Measurements from ENCODE around the gene NDUFA7.
A peak's percentile ranks its signal among the peaks of the same experiment; 100 is the strongest.
"Not testable (repeated sequence)": the region's sequence is repeated elsewhere in the genome, so short reads cannot be mapped to it uniquely, and the experiment has no call there.

Gene NDUFA7

DNA sequence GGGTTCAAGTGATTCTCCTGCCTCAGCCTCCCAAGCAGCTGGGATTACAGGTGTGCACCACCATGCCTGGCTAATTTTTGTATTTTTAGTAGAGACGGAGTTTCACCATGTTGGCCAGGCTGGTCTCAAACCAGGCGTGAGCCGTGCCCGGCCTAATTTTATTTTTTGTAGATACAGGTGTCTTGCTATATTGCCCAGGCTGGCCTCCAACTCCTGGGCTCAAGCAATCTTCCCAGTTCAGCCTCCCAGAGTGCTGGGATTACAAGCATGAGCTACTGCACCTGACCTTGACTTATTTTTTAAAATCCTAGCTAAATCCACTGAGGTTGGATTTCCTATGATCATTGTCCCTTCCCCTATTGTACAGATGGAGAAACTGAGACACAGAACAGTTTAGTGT is 20.3 kb upstream of the NDUFA7 start:
- not testable (repeated sequence) for DNase-seq

DNA sequence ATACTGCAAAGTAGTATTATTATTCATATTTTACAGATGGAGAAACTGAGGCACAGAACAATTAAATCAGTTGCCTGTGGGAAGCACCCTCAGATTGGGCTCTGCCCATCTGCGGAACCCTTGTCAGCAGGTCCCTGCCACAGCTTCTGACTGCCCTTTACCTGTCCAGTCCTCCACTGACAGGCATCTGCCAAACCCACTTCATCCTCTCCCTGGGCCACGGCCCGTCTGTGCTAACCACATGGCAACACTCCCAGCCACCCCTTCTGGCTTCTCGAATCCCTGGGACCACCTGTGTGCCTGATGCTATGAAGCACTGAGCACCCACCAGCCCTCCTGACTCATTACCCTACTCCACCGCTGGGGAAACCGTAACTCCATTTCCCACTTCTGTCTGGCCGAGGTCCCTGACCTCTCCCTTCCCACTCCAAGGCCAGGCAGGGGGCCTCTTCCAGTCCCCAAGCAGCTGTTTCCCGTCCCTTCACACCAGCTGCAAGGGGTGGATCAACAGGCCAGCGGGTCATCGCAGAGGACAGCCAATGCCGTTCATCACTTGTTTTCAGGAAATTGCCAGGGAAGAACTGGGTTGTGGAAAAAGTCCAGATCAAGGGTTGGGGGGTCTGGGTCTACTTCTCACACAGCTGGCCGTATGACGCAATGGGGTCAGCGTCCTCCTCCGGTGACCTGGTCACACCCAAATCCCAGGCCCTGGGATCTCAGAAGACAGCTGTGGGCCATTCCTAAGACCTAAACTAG is 19.3 kb upstream of the NDUFA7 start:
- no peak for DNase-seq

DNA sequence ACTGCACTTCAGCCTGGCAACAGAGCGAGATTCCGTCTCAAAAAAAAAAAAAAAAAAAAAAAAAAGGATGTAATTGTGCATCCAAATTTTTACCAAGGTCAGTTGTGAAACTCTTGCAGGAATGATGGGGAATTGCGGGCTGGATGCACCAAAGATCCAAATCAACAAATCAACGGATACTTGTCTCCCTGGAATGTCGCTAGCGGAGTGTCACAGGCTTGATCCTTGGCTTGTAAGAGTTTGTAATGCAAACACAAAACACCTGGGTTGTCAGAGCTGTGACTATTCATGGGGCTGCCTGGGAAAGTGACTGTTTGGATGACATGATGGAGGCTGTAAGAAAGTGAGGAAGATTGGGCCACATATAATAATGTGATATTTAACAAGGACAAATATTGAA is 17.7 kb upstream of the NDUFA7 start:
- DNase-seq = no peak

DNA sequence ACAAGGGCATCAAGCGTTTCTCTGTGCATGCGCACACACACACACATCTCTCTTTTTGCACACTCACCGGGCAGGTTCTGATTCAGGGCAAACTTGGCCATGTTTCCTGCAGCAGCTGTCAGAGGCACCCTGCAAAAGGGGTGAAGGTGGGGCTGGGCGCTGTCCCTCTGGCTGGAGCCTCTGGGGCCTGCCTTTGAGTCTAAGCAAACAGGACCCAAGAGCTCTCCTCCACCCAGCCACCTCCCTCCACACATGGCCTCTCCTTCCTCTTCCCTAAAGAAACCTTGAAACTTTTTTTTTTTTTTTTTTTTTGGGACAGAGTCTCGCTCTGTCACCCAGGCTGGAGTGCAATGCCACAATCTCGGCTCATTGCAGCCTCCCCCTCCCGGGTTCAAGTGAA is 16.6 kb upstream of the NDUFA7 start:
- no peak for DNase-seq

DNA sequence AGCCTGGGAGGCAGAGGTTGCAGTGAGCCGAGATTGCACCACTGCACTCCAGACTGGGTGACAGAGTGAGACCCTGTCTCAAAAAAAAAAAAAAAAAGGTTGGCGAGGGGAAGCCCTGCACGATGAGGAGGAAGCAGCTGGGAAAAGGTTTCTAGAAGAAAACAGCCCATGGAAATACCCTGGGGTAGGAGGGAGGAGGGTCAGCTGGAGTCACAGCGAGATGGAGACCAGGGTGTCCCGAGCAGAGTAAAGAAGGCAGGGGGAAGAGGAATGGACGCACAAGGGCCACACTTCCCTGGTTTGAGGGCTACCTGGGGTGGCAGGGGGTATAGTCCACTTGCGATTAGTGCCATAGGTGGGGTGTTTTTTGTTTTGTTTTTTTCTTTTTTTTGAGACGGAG is 15.5 kb upstream of the NDUFA7 start:
- DNase-seq = no peak

DNA sequence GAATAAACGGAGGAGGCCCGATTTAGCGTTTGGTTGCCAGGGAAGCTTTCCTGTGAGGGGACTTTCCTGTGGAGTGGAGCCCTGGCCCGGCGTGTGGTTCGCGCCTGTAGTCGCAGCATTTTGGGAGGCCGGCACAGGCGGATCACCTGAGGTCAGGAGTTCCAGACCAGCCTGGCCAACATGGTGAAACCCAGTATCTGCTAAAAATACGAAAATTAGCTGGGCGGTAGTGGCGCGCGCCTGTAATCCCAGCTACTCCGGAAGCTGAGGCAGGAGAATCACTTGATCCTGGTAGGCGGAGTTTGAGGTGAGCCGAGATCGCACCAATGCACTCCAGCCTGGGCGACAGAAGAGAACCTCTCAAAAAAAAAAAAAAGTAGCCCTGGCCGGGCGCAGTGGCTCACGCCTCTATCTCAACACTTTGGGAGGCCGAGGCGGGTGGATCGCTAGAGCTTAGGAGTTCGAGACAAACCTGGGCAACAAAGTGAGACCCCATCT is 14.9 kb upstream of the NDUFA7 start:
- no peak for DNase-seq

DNA sequence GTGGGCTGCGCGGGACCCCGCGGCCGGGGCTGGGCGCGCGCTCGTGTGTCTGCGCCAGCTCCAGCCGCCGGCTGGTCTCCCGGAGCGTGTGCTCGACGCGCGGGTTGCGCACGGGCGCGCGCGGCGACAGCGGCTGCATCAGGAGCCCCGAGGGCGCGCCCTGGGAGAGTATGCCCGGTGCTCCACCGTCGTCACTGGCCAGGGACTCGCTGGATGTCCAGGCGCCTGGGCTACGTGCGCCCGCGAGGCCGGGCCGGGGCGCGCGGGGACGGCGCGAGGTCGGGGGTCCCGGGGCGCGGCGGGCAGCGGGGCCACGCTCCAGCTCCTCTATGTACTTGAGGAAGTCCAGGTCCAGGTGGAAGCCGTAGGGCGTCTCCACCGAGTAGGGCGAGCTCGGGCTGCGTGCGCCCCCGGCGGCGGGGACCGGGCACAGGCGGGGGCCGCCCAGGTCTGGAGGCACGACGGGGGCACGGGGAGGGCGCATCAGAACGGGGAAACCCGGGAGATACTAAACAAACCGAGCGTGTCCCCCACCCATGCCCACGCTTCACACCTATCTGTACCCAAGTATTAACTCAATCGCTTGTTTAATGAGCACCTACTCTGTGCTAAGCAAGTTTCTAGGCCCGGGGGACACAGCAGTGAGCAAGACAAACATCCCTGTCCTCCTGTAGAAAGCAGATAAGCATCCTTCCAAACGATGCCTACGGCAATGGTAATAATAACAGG is 14.3 kb upstream of the NDUFA7 start:
- DNase-seq = no peak

DNA sequence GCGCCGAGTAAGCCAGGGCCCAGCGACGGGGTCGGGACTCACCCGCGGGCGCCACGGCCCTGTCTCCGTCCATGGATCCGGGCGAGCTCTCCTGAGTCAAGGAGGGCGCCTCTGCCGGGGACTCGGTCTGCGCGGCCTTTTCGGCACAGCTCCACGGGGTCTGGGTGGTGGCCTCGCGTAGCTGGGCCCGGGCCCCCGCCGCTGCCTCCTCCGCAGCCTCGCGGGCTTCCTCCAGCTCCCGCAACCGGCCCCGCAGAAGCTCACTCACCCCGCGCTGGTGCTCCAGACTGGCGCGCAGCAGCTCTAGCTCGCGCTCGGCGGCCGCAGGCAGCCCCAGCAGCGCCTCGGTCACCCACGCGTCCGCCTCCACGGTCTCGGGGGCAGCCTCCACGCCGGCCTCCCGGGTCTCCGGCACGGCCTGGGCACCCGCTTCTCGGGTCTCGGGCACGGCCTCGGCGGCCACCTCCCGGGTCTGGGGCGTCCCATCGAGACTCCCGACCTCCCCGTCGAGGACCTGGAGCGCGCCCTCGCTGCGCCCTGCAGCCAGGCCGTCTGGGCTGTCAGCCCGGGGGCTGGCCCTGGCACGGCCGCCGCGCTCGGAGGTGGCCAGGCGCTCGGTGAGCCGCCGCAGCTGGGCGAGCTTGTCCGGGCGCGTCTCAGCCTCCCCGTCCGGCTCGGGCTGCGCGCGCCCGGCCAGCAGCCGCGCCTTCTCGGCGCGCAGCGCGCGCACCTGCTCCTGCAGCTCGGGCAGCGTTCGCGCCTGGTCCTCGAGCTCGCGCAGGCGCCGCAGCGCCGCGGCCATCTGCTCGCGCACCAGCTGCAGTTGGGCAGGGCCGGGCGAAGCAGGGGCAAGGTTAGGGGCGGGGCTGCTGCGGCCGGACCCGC is 13.5 kb upstream of the NDUFA7 start:
- no peak for DNase-seq

DNA sequence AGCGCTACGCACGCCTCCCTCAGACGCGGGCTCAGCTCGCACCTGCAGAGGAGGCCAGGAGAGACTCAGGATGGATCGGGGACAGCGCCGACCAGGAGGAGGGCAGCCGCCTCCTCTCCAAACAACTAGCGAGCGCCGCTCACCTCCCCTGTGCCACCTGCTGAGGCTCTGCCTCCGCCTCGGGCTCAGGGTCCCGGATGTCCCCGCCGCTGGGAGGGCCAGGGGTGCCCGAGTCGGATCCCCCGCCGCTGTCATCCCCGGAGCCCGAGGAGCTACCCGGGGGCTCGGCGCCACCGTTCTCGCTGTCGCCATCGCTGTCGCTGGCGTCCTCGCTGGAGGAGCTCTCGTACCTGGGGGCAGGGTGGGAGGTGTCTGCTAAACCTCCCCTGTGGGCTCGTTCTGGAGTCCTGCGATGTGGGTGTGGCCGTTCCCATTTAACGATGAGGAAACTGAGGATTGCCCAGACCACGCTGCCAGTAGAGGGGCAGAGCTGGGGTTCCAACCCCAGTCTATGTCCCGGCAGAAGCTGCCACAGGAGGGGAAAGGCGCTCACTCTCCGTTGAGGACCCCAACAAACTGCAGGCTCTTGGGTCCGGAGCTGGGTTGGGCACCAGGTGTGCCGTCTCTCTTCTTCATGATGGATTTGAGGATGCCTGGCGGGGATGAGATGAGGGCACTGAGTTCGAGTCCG is 12.7 kb upstream of the NDUFA7 start:
- DNase-seq = no peak

DNA sequence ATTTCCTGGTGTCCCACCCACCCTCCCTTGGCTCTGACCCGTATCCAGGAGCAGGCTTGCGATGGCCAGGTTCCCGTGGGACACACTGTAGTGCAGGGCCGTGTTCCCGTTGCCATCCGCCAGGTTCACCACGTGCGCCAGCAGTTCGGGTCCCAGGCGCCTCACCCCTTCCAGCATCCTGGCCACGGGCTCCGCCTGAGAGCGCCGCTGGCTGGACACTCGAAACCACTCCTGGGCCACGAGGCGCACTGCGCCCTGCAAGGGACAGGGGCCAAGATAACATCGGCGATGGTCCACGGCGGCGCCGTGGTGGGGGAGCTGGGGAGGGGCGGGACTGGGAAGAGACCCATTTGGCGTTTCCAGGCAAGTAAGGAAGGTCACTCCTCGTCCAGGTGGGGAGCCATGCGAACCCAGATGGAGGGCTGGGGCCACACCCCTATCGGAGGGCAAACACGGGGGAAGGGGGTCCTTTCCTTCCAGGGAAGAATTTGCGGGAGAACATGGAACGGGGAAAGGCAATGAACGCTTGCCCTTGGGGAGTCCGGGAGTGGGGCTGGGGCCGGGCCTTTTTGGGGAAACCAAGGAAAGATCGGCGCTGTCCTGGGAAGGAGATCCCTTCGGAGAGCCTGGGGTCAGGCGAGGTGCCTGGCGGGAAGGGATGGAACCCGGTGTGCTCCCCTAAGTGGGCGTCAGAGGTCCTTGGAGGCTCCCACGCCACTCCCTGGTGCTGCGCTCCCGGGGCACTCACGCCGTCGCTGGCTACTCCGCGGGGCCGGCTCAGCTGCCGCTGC is 12.0 kb upstream of the NDUFA7 start:
- DNase-seq = no peak

DNA sequence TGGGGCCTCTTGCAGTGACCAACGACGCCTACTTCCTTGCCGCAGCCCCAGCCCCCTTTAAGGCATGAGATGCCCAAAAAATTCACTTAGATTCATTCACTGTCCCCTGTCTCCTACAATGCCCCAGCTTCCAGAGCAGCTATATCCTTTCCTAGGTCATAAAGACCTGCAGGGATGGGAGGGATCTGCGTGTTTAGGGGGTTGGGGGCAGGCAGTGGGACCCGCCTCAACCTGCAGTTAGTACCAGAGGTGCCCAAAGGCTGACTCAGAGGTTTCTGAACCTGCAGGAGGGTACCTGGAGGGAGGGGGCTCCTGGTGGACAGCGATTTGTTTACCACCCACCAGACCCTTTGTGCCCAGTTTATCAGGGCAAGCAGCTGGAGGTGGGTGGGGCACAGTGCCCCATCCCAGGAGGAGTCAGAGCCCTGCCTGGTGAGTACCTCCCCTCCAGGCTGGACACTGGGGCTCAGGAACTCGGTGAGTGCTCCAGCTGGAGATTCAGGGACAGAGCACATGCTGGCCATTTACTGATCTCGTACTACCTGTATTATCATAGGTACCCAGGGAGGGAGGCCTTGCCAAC is 10.2 kb upstream of the NDUFA7 start:
- DNase-seq = no peak

DNA sequence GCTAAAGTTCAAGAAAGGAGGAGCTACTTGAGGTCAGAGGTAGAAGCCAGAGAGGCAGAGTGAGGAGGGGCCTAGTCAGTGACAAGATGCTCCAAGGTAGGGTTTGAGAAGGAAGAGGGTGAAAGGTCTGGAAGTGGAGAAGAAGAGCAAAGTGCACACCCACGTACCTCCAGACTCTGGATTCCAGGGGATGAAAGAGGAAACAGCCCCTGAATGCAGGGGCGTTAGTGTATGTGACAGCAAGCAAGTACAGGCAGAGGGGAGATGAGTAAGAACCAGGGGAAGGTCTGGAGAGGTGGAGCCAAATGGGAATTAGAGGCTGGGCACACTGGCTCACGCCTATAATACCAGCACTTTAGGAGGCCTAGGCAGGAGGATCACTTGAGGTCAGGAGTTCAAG is 8.8 kb upstream of the NDUFA7 start:
- no peak for DNase-seq

DNA sequence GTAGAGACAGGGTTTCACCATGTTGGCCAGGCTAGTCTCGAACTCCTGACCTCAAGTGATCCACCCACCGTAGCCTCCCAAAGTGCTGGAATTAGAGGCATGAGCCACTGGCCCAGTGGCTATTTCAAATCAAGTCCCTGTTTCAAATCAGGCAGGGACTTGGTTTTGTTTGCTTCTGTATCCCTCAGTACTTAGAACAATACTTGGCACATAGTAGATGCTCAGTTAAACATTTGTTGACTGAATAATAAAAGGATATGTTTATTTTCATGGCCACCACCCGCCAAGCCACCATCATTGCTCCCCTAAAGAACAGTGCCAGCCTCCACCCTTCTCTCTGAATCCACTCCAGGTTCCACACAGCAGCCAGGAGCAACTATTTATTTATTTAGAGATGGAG is 4.3 kb upstream of the NDUFA7 start:
- no peak for DNase-seq

DNA sequence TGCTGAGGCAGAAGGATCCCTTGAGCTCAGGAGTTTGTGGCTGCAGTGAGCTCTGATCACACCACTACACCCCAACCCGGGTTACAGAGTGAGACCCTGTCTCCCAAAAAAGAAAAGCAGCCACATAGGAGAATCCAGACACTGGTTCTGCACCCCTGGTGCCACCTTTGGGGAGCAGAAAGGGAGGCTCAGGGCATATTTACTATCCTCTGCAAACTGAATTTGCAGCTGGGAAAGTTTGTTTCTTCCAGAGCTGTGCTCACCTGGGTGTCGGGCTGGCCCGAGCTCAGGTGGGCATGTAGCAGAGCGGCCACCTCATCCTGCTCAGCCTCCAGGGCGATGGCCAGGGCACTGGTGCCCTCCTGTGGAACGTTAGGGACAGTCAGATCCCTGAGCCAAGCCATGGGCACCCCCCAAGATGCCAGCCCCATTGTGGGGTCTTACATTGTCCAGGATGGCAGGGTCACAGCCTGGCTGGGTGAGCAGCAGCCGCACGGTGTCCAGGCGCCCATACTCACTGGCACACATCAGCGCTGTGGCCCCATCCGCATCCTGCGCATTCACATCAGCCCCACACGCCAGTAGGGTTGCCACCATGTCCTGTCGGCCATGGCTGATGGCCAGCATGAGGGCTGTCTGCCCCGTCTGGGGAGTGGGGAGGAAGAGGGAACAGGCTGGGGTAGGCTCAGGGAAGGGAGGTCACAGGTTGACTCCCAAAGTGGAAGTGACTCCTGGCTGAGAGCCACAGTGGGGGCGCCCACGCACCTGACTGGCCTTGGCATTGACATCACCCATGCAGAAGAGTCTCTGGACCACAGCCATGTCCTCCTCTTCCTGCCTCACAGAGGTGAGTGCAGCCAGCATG is 3.2 kb upstream of the NDUFA7 start:
- DNase-seq = no peak

DNA sequence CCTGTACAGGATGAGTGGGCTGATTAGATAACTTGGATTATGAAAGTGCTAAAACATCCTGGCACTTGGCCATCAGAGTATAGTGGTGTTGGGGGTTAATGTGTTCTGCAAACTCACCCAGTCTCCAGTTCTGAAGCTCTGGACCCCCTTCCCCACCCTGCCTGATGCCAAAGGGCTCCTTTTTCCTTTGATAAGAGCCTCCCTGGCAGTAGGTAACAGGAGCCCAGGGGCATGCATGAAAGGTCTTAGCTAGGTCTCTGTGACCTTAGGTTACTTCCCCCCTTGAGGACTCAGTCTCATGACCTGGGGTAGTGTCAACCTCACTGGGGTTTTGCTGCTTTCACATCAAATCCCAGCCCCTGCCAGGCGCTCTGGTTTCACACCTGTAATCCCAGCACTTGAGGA is 2.6 kb upstream of the NDUFA7 start:
- no peak for DNase-seq

DNA sequence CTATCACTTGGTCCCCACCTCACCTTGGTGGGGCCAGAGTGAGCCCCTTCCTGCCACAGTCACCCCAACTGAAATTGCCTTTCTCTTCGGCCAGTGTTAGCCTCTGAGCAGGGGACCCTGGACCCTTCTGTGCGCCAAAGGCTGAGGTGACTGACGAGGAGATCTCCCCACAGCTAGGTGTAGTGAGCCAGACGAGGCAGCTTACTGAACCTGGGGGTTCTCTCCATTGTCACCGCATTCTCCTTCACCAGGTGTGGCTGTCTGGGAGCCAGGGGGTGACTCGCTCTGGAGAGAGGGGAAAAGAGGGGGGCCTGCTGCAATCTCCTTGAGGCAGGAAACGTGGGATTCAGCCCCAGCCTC is 1.4 kb upstream of the NDUFA7 start:
- DNase-seq = no peak

DNA sequence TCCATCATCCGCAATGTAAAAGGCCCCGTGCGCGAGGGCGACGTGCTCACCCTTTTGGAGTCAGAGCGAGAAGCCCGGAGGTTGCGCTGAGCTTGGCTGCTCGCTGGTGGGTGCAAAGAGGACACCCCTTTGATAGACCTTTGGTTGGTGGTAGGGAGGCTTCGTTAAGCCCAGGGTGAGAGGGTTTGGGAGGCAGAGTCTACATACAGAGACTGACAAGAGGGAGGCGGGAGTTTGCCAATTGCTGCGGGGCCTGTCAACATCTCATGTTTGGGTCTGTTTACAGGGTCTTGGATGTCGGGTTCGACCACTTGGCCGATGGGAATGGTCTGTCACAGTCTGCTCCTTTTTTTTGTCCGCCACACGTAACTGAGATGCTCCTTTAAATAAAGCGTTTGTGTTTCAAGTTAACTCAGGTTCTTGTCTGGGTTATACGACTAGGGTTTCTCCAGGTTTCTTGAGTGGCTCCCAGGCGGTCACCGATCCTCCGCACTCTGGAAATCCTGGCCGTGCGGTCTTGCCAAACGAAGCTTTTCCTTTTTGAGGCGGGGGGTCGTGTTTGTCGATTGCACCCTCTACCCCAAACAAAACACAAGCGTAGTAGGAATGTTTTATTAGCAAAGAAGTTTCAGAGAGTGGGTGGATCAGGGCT is 937 bp upstream of the NDUFA7 start:
- DNase-seq = no peak

DNA sequence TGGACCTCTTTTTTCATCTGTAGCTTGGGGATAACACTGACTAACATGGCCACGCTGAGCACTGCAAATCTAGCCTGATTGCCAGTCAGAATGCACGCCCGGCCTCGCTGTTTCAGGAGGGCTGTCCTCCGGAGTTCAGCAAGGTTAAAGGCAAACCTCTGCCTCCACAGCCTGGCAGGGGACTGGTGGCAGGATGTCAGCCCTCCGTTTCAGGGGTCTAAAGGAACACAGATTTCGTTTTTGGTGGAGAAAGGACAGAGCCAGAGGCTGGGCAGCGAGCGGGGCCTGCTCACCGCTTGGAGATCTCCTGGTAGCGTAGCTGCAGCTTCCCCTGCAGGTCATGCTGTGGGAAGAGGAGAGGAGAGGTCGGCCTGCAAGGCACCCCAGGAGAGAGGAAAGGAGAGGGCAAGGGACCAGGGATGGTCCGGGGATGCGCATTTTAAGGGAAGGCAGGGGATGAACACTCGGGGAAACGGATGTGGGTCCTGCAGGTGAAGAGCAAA is 560 bp downstream of the NDUFA7 start:
- DNase-seq = peak; percentile 1

DNA sequence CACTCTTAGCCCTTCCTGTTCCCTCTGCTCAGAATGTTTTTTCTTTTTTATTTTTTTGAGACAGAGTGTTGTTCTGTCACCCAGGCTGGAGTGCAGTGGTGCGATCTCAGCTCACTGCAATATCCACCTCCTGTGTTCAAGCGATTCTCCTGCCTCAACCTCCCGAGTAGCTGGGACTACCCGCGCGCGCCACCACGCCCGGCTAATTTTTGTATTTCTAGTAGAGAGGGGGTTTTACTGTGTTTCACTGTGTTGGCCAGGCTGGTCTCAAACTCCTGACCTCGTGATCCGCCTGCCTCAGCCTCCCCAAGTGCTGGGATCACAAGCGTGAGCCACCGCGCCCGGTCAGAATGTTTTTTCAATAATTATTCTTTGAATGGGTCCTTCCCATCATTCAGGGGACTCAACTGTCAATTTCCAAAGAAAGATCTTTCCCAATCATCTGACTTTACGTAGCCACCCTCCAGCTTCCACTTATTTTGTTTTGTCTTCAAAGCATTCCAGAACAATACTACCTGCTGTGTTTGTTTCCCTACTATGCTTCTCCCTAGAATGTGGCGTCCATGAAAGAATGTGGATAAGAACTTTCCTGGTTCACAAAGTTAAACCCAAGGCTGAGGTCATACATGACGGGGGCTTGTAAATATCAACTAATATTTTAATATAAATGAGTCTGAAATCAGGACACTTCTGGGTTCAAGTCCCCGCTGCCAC is 1.2 kb downstream of the NDUFA7 start:
- DNase-seq = no peak
